Choroid plexus epithelial cell (primary cell): ENCODE measurements around the gene ZNF579.
"Not testable (repeated sequence)": the region's sequence is repeated elsewhere in the genome, so short reads cannot be mapped to it uniquely, and the experiment has no call there.

ENCODE experiments used
- DNase-seq: peaks from one replicate; pipeline ENCODE4 v3.0.0-alpha.2; 2010; ENCODE audit warnings: low read depth
- H3K4me3 ChIP-seq: 2 replicates; pipeline ENCODE4 v1.5.1; 2011; ENCODE audit warnings: low read depth, mild to moderate bottlenecking, control low read depth, low read length, moderate library complexity
- CTCF ChIP-seq: conservative IDR thresholded peaks from 2 replicates; pipeline ENCODE4 v1.5.1; 2011; ENCODE audit warnings: low read depth, mild to moderate bottlenecking, control low read depth, inconsistent platforms, low read length, moderate library complexity

The ZNF579 gene

GRCh38 chr19:55535173-55535964, 45.3 kb downstream of the ZNF579 start:
- TF ChIP-seq CTCF, result no peak
- no peak for DNase-seq
- H3K4me3 ChIP-seq, result no peak overlapping the region

GRCh38 chr19:55534280-55534679, 46.4 kb downstream of the ZNF579 start:
- H3K4me3 ChIP-seq, result not testable (repeated sequence)

GRCh38 chr19:55530996-55531395, 49.7 kb downstream of the ZNF579 start:
- H3K4me3 ChIP-seq, result no peak overlapping the region
- TF ChIP-seq CTCF, result no peak
- DNase-seq, result no peak

More at GRCh38 chr19:55534280-55534679, 46.4 kb downstream of the ZNF579 start:
- DNase-seq, result not testable (repeated sequence)

GRCh38 chr19:55529636-55530234, 50.9 kb downstream of the ZNF579 start:
- TF ChIP-seq CTCF, result no peak
- no peak overlapping the region for H3K4me3 ChIP-seq

GRCh38 chr19:55528030-55528803, 52.4 kb downstream of the ZNF579 start:
- peak; percentile 46 for TF ChIP-seq CTCF
- peak; percentile 50 for DNase-seq
- peak overlapping the region; percentile 14 for H3K4me3 ChIP-seq

More at GRCh38 chr19:55529636-55530234, 50.9 kb downstream of the ZNF579 start:
- DNase-seq, result no peak

GRCh38 chr19:55527197-55528029, 53.2 kb downstream of the ZNF579 start:
- TF ChIP-seq CTCF, result no peak
- no peak overlapping the region for H3K4me3 ChIP-seq
- no peak for DNase-seq
